GM18951 (cell line): Measurements from ENCODE around the gene POU2AF3.
"Not testable (repeated sequence)": the region's sequence is repeated elsewhere in the genome, so short reads cannot be mapped to it uniquely, and the experiment has no call there.

Experiments
- POLR2A ChIP-seq: IDR thresholded peaks from 4 replicates; pipeline ENCODE4 v1.6.1; 2011; ENCODE audit warnings: mild to moderate bottlenecking; ENCODE audit not compliant: insufficient read length, insufficient read depth; ENCODE audit errors: extremely low read depth
- in situ Hi-C: fragments of 300-500 bp; cut with MboI; formaldehyde crosslinking; loops from one replicate; pipeline ENCODE4 v1.12.0; 2022; ENCODE audit warnings: low sequenced_read_pairs, mixed read lengths, inconsistent platforms; ENCODE audit not compliant: unreplicated experiment

Gene POU2AF3

DNA sequence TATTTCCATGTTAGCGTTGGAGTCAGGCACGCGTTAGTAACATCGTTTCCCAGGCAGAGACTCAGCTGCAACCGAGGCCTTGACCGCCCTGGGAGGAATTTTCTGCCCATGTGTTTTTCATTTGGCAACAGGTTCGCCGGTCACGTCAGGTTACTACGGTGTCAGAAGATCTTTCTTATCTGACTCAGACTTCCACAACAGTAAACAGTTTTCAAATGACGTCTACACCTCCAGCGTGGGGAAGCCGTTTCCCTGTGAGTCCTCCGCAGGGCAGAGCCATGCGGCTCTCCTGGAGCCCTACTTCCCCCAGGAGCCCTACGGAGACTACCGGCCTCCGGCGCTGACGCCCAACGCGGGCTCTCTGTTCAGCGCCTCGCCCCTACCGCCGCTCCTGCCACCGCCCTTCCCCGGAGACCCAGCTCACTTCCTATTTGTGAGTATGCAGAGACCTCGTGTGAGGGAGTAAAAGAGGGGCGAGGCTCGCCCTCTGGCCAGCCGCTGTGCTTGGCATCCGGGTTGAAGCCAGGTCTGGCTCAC is 14.3 kb upstream of the POU2AF3 start:
- in situ Hi-C loops = loop anchor here (5.0 kb wide), 1 partner anchor 138 kb away; no protein-coding TSS in a partner anchor
- TF ChIP-seq POLR2A = no peak

DNA sequence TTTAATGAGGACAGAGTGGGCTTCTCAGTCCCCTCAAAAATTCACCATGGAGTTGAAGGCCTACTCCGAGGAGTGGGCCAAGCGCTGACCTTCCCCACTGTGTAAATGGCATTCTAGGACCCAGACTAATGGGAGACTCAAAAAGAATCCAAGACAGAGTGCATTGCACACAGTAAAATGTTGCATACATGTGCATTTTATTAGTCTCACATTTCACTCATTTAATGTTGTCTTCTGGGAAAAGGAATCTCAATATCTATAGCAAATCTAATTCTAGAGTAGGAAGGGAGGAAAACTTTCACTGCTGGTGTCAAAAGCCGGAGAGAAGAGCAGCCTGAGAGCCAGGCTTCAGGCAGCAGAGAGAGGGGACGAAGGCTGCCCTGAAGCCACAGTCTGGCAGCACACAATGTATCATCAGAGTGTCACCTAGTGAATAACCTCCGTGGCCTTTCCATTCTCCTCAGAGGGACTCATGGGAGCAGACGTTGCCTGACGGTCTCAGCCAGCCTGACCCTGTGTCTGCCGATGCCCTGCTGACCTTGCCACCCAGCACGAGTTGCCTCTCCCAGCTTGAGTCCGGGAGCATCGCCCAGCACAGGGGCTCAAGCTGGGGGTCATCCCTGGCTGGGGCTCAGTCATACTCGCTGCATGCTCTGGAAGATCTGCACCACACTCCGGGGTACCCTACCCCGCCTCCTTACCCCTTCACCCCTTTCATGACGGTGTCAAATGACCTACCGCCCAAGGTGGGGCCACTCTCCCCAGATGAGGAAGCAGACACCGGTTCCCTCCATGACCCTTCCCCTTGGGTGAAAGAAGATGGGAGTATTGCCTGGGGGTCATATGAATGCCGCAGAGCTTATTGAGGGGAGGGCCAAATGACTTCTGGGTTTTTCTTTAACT is 12.9 kb upstream of the POU2AF3 start:
- TF ChIP-seq POLR2A = no peak
- in situ Hi-C loops = no loop called here

DNA sequence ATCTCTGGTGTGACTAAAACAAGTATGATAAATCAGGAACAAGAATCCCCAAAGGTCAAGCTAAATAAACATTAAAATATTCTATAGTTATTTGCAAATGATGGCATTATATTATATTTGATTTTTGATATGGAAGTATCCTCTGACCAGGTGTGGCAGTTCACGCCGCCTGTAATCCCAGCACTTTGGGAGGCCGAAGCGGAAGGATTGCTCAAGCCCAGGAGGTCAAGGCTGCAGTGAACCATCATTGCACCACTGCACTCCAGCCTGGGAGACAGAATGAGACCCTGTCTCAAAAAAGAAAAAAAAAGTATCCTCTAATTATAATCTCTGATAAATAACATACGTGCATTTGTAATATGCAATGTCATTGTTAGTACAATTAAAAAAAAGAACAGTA is 6.6 kb upstream of the POU2AF3 start:
- no peak for TF ChIP-seq POLR2A
- in situ Hi-C loops = no loop called here

DNA sequence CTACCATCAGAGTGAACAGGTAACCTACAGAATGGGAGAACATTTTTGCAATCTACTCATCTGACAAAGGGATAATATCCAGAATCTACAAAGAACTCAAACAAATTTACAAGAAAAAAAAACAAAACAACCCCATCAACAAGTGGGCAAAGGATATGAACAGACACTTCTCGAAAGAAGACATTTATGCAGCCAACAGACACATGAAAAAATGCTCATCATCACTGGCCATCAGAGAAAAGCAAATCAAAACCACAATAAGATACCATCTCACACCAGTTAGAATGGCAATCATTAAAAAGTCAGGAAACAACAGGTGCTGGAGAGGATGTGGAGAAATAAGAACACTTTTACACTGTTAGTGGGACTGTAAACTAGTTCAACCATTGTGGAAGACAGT is 5.9 kb upstream of the POU2AF3 start:
- in situ Hi-C loops = not testable (repeated sequence)

DNA sequence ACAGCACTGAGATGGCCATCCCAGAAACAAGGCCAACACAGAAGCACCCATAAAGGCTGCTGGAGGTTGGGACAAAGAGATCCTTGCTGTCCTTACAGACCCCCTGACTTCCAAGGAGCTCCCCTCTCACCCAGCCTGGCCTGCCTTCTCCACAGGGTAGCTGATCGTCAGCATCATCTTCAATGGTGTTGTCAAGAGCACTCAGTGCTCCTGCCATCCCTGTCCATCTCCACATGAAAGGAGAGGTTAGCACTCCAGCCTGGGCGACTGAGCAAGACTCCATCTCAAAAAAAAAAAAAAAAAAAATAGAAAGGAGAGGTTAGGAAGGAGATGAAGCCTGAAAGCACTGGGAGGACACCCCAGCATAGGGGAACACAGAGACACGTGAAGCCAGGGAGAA is 2.1 kb upstream of the POU2AF3 start:
- in situ Hi-C loops = no loop called here

DNA sequence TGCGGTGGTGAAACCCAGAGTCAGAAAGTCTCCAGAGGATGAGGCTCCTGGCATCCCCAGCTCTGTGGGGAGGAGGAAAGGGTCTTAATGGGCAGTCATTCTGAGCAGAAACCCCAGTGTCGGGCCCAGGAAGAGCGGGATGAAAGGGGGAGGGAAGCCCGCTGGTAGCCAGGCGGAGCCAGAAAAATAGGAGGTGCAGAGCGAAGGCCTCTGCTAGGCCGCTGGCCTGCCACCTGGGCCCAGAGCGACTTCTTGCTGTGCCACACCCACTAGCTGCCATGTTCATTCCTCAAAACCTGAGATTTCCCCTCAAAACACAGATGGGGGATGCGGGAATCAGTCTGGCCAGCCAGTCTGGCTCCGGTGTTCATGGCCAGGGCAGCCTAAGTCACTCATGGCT is 650 bp upstream of the POU2AF3 start:
- in situ Hi-C loops = no loop called here
- TF ChIP-seq POLR2A = no peak

More for the DNA sequence above, 2.1 kb upstream of the POU2AF3 start:
- no peak for TF ChIP-seq POLR2A

DNA sequence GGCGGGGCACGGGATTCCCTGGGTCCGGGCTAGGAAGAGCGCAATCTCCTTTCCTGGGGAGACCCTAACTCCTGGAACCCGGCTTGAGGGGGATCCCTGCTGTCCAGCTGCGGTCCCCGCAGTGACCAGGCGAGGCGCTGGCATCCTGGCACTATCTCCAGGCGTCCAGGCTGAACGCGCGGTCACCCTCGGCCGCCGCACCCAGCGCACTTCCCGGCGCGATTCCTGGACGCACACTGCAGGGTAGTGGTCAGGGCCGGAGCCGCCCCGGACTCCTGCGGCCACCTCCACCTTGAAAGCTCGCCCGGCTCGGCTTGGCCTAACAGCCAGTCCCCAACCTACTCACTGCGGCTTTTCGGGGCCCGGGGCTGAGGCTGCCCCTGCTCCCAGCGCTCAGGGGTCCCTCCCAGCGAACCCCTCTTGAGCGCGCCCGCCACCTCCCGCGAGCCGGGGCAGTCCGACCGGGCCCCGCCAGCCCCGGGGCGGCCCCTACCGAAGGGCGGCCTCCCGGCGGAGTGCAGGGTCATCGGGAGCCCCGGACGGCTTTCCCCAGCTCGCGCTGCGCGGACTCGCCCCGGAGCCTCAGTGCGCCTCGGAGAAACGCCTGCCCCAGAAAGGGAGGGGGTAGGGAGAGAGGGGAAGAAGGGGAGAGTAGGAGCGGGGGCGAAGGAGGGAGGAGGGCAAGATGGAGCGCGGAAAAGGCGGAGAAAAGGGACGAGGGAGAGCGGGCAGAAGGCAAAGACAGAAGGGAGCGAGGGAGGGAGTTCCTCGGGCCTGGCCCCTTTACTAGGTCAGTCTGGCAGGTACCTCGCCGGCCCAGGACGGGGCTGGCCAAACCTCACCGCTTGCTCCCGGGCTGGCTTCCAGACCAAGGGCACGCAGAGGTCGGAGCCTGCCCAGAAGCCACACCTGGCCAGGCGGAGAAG is 1.0 kb downstream of the POU2AF3 start:
- in situ Hi-C loops = no loop called here
- no peak for TF ChIP-seq POLR2A

DNA sequence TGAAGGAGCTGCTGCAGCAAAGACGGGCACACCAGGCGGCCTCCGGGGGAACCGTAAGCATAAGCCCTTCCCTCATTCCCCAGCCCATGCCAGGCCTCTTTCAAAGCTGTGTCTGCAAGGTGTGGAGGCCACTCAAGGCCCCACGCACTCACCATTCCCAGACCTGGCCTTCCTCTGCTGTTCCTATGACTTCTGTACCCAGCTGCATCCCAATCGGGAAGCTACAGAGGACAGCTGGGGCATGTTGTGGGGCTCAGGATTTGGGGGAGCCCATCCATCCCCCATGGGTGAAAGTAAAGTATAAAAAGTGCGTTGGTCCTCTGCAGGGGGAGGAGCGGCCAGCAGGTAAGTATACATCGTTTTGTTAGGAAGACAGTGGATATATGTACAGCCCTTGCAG is 2.2 kb downstream of the POU2AF3 start:
- in situ Hi-C loops = no loop called here

DNA sequence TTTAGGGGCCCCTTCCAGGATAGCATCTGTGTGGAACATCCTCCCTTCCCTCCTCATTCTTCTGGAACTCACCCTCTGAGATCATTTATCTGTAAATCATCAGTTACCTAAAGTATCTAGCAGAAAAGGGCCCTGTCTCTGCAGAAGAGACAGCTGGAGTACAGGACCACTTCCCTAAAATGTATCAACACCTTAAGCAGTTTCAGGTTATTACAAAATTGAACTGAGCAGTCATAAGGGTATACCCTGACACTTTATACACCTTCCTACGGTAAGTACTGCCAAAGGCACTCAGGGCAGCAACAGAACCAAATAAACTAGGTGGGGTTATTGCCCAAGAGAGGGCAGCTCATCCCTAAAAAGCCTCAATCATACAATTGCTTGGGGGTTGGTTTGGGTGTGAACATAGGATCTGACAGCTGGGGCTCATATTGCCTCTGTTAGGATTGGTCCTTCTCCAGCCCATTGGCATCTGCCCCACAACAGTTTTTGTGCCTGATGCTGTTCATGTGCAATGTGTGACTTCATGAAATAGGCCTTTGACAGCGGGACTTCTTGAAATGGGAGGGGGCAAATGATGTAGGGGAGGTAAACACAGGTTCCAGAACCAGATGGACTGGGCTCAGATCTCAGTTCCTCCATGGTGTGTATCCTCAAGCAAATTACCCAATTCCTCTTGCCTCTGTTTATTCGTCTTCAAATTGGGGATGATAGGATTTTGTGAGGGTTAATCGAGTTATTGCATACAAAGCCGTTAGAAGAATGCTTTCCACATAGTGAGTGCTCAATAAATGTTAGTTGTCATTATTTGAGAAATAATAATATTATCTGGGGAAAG is 2.9 kb downstream of the POU2AF3 start:
- no peak for TF ChIP-seq POLR2A
- in situ Hi-C loops = no loop called here

More for the DNA sequence above, 2.2 kb downstream of the POU2AF3 start:
- TF ChIP-seq POLR2A = no peak

DNA sequence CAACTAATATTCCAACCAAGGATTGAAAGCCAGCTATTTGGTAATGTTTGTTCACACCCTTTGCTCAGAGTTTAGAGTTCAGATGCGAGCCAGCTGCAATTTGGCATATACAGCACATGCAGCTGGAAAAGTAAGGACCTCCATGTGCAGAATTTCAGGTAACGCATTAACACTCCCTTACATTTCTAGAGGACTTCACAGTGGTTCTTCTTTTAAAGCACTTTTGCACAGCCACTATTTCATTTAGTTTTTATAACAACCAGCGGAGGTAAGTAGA is 3.4 kb downstream of the POU2AF3 start:
- in situ Hi-C loops = no loop called here
- no peak for TF ChIP-seq POLR2A

DNA sequence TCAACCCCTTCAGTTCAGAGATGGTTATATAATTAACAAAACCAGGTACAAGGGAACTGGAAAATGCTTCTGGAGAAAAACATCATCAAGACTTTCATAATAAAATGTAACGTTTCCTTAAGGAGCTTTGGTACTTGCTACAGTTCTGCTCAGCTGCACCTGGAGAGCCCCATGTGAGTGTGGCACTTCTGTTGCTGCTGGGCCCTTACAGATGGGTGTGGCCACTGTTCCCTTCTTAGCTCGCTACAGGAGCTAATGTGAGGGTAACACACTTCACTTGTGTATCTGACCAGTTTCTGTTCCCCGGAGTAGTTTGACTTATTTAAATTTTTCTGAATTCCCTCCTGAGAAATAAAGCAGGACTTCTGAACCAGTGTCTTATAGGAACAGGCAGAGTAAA is 4.0 kb downstream of the POU2AF3 start:
- in situ Hi-C loops = no loop called here
- no peak for TF ChIP-seq POLR2A

DNA sequence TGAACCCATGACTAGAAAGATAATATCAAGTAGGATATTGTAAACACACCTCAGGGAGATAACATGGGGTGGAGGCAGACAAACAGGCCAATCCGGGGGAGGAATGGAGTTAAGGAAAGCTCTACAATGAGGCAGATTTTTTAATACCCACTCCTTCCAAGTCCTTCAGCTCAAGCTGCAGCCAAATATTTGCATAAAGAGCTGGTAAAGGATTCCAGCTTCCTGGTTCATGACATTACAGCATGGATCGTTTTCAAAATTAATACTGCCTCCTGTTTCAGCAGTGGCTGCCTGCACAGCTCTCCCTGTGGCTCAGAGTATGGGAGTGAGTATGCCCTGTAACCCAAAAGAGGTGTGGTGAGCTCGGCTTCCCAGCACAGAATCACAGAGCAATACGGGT is 5.1 kb downstream of the POU2AF3 start:
- TF ChIP-seq POLR2A = no peak
- in situ Hi-C loops = no loop called here
